SIG-M5 treated with dmso at 0.1 percent for 504 hours (cell line): ENCODE measurements around the gene SEMA5B.

Source experiments
- DNase-seq: peaks from one replicate; lab custom pipeline; 2025; ENCODE audit not compliant: unreplicated experiment; lab: John Stamatoyannopoulos, UW

SEMA5B gene

GRCh38 chr3:122928396-122929187 lies 99.0 kb downstream of the SEMA5B start:
- no peak for DNase-seq

GRCh38 chr3:122927726-122928125 lies 99.8 kb downstream of the SEMA5B start:
- no peak for DNase-seq

GRCh38 chr3:122926811-122927210 lies 100.8 kb downstream of the SEMA5B start:
- no peak for DNase-seq

GRCh38 chr3:122926322-122926721 lies 101.2 kb downstream of the SEMA5B start:
- no peak for DNase-seq

GRCh38 chr3:122925756-122926155 lies 101.8 kb downstream of the SEMA5B start:
- DNase-seq = no peak

- no peak for DNase-seq
Observed at GRCh38 chr3:122924056-122924455, 103.5 kb downstream of the SEMA5B start.

- no peak for DNase-seq
Observed at GRCh38 chr3:122923611-122924010, 104.0 kb downstream of the SEMA5B start.

- peak; percentile 20 for DNase-seq
Observed at GRCh38 chr3:122921791-122922651, 105.5 kb downstream of the SEMA5B start.

GRCh38 chr3:122920986-122921385 lies 106.6 kb downstream of the SEMA5B start:
- DNase-seq = no peak

- no peak for DNase-seq
Observed at GRCh38 chr3:122919291-122919610, 108.3 kb downstream of the SEMA5B start.

- no peak for DNase-seq
Observed at GRCh38 chr3:122918576-122919290, 108.8 kb downstream of the SEMA5B start.

- DNase-seq = no peak
Observed at GRCh38 chr3:122917412-122917811, 110.2 kb downstream of the SEMA5B start.

- DNase-seq = no peak
Observed at GRCh38 chr3:122916580-122916979, 111.0 kb downstream of the SEMA5B start.

- no peak for DNase-seq
Observed at GRCh38 chr3:122916084-122916483, 111.5 kb downstream of the SEMA5B start.

GRCh38 chr3:122915300-122916055 lies 112.1 kb downstream of the SEMA5B start:
- no peak for DNase-seq

GRCh38 chr3:122913539-122914100 lies 113.9 kb downstream of the SEMA5B start:
- DNase-seq = no peak

- DNase-seq = no peak
Observed at GRCh38 chr3:122912772-122913538, 114.6 kb downstream of the SEMA5B start.

- DNase-seq = no peak
Observed at GRCh38 chr3:122911901-122912300, 115.7 kb downstream of the SEMA5B start.

GRCh38 chr3:122908251-122908650 lies 119.3 kb downstream of the SEMA5B start:
- no peak for DNase-seq

- DNase-seq = no peak
Observed at GRCh38 chr3:122907471-122907870, 120.1 kb downstream of the SEMA5B start.
